Peyer's patch (tissue), 4 donors: ENCODE data around the gene SLC4A8. TPM values are rescaled to one million over a fixed set of nuclear protein-coding genes. Genes with fewer than 3 reads are reported as not detected.

ENCODE experiments used
- DNase-seq, 3 donors: peaks; one replicate each; pipeline ENCODE4 v3.0.0-alpha.2; 2017 to 2019
- H3K27ac ChIP-seq, 4 donors: fragments of 200-600 bp; sonication (generic); one replicate each; pipeline ENCODE4 v1.5.1; 2016 to 2019
- H3K27me3 ChIP-seq, 2 donors: fragments of 200-600 bp; sonication (generic); one replicate each; pipeline ENCODE4 v1.5.1; 2019
- H3K36me3 ChIP-seq, 3 donors: fragments of 200-600 bp; sonication (generic); one replicate each; pipeline ENCODE4 v1.5.1; 2016 to 2019
- H3K4me1 ChIP-seq, 4 donors: fragments of 200-600 bp; sonication (generic); one replicate each; pipeline ENCODE4 v1.5.1; 2016 to 2019
- H3K4me3 ChIP-seq, 4 donors: fragments of 200-600 bp; sonication (generic); 1 replicate in 3 of 4; 2 replicates in 1 of 4; pipeline ENCODE4 v1.5.1; 2016 to 2019; ENCODE audit warnings: mild to moderate bottlenecking in 1 of 4
- H3K9me3 ChIP-seq, 4 donors: fragments of 200-600 bp; sonication (generic); one replicate each; pipeline ENCODE4 v1.5.1; 2016 to 2019; ENCODE audit warnings: mild to moderate bottlenecking in 1 of 4
- CTCF ChIP-seq, 6 experiments: fragments of 450-650 bp in 4 of 6; fragments of 200-600 bp in 2 of 6; sonication (generic) in 1 of 6; IDR thresholded peaks; one replicate each; pipeline ENCODE4 v1.5.1; 2017 to 2019; ENCODE audit warnings: antibody characterized with exemption in 6 of 6, mild to moderate bottlenecking in 3 of 6, moderate library complexity in 1 of 6
- POLR2A ChIP-seq, 2 donors: fragments of 450-650 bp; IDR thresholded peaks; one replicate each; pipeline ENCODE4 v1.5.1; 2017; ENCODE audit warnings: antibody characterized with exemption in 2 of 2, mild to moderate bottlenecking in 2 of 2, moderate library complexity in 2 of 2
- total RNA-seq, 4 donors: library from RNA; depleted of rRNA; stranded (reverse); fragments of >200 nt; gene quantifications; one replicate each; pipeline ENCODE4 v1.1.0, GENCODE V29; 2016

SLC4A8 gene
- total RNA-seq, 4 donors from 2014 or later = 1.9 to 49.5 (median 7.1) TPM

DNA sequence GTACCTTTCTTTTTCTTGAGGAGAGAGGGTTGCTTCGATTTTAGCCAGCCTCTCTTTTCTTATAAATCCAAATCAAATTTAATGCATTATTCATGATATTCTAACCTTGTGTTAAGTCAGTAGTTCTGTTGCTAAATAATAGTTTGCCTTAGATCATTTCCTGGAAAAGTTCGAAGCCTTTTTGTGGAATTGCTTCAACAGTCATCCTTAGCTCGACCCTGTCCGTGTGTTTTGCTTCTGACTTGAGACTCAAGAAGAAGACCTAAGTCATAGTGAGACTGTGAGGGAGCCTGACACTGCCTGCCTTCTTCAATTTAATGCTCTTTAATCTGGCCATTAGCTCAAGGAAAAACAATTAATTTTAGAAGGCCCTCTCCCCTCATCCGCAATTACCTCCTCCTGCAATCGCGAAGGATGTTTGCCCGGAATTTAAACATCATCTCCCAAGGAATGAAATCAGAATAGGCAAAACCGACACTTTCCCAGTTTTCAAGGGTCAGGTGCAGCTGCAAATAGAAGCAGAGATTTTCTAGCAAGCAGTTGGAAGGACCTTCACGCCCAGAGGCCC, 453 bp upstream of the SLC4A8 start:
- no peak for DNase-seq
- H3K27me3 ChIP-seq = no peaks in the 10 kb centered on the region
- no peak for TF ChIP-seq POLR2A (IDR thresholded peaks at IDR 0.05)
- TF ChIP-seq CTCF (IDR thresholded peaks at IDR 0.05) = peak in 1 of 6 experiments; percentile 3
- no peaks in the 10 kb centered on the region for H3K36me3 ChIP-seq
- peaks cover 0 to 12% (median 4%) of the 10 kb centered on the region in 4 donors for H3K4me1 ChIP-seq
- H3K4me3 ChIP-seq = peak overlapping the region; percentile 44 to 72 (median 51)
- peak overlapping the region in 1 of 4 donors; percentile 39 for H3K27ac ChIP-seq
- H3K9me3 ChIP-seq = no peaks in the 10 kb centered on the region

DNA sequence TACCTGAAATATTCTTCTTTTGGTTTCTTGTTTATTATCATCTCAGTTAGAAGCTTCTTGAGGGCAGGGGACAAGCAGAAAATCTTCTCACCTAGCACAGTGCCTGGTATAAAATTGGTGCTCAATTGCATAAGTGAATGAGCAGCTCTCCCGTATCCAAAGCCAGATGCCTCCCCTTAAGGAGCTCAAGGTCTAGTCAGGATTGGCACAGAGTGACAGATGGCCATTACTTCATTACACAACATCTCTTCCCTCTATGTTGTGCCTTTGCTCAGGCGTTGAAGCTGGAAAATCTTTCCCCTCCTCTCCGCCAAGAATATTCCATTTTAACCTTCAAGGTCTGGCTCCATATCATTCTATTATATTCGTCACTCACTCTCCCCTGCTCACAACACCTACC, 3.6 kb downstream of the SLC4A8 start:
- no peak for TF ChIP-seq POLR2A (IDR thresholded peaks at IDR 0.05)
- no peak for TF ChIP-seq CTCF (IDR thresholded peaks at IDR 0.05)
- Histone ChIP-seq H3K36me3 (no peaks in the 10 kb centered on the region), H3K9me3 (no peaks in the 10 kb centered on the region), H3K27ac (no peak overlapping the region), H3K4me3 (no peak overlapping the region), H3K4me1 (peaks cover 0 to 12% (median 4%) of the 10 kb centered on the region in 4 donors), H3K27me3 (no peaks in the 10 kb centered on the region)
- no peak for DNase-seq

DNA sequence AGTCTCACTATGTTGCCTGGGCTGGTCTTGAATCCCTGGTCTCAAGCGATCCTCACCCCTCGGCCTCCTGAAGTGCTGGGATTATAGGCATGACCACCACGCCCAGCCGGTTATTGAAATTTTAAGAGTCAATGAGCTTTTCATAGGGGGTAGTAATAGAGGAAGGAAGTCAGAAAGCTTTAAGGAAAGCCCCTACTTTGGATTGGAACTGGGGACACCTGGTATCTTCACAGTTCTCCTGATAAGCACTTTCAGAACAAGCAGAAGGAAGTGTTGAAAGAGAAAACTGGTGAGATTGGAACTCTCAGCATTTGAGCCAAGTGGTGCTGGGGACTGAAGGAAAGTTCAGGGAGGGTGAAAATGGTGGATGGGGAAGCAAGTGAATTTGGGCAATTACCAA, 5.1 kb downstream of the SLC4A8 start:
- TF ChIP-seq POLR2A (IDR thresholded peaks at IDR 0.05) (no peak), CTCF (IDR thresholded peaks at IDR 0.05) (no peak)
- Histone ChIP-seq H3K36me3 (no peaks in the 10 kb centered on the region), H3K4me1 (peaks cover 0 to 5% (median 2%) of the 10 kb centered on the region in 4 donors), H3K27ac (no peak overlapping the region), H3K27me3 (no peaks in the 10 kb centered on the region), H3K4me3 (no peak overlapping the region), H3K9me3 (no peaks in the 10 kb centered on the region)
- DNase-seq = no peak

DNA sequence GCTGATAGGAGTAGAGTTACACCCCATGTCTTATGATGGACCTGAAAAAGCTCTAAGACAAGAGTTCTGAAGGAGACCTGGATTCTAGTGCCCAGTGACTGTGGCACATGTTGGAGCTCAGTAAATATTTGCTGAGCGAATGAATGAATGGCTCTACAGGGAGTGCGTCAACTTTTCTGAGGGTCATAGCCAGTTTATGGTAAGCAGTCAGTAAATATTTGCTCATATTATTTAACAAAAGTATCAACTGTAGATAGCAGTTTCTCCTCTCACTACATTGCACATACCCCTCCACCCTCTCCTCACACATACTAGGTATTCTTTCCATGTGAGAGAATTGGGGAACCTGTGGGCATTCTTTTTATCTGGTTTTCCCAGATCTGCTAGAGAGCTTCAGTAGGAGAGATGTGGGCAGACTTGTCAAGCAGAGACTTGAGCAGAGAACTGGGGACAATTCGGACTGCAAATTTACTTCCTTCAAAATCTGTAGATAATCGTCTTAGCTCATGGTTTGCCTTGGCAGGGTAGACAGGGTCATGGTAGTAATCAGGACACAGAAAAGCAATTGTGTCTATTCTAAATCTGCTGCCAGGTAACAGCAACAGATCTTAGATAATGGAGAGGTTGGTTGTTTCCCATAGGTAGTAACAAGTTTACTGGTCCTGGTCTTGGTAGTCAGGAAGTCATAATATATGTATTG, 5.7 kb downstream of the SLC4A8 start:
- H3K36me3 ChIP-seq = no peaks in the 10 kb centered on the region
- H3K9me3 ChIP-seq = no peaks in the 10 kb centered on the region
- H3K27me3 ChIP-seq = no peaks in the 10 kb centered on the region
- H3K27ac ChIP-seq = no peak overlapping the region
- H3K4me1 ChIP-seq = no peaks in the 10 kb centered on the region
- no peak overlapping the region for H3K4me3 ChIP-seq
- no peak for DNase-seq
- TF ChIP-seq CTCF (IDR thresholded peaks at IDR 0.05) (no peak), POLR2A (IDR thresholded peaks at IDR 0.05) (no peak)

DNA sequence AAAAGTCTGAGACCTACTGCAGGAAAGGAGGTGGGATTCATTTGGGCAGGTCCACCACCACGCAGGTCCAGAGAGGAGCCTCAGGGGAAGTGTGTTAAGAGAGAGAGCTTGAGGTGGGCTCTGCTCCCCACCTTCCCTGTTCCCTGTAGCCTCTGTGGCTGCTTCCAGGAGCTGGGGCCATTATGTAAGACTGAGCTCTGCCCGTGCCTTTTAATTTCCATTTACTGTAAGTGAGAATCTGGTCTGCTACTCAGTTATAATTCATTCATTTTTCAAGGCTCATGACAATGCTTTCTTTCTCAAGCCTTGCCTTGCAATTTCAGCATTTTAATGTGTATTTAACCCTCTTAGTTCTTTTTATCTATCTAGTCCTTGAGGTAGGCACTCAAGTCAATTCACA, 8.3 kb downstream of the SLC4A8 start:
- H3K9me3 ChIP-seq = no peaks in the 10 kb centered on the region
- TF ChIP-seq CTCF (IDR thresholded peaks at IDR 0.05) (no peak), POLR2A (IDR thresholded peaks at IDR 0.05) (no peak)
- no peaks in the 10 kb centered on the region for H3K4me1 ChIP-seq
- no peaks in the 10 kb centered on the region for H3K36me3 ChIP-seq
- H3K27me3 ChIP-seq = no peaks in the 10 kb centered on the region
- H3K27ac ChIP-seq = no peak overlapping the region
- DNase-seq = no peak
- H3K4me3 ChIP-seq = no peak overlapping the region
